NCI-H187 treated with DMSO at 0.1 percent for 48 hours (cell line): ENCODE data around the gene GRIK4.
"Not testable (repeated sequence)": the region's sequence is repeated elsewhere in the genome, so short reads cannot be mapped to it uniquely, and the experiment has no call there.

ENCODE experiments used
- DNase-seq: peaks from one replicate; lab custom pipeline; 2025; lab: John Stamatoyannopoulos, UW

The GRIK4 gene

GRCh38 chr11:120781486-120782120, 270.1 kb downstream of the GRIK4 start:
- DNase-seq = no peak

GRCh38 chr11:120784566-120785251, 273.2 kb downstream of the GRIK4 start:
- no peak for DNase-seq

- DNase-seq = no peak
Measured at GRCh38 chr11:120785576-120785975, 274.0 kb downstream of the GRIK4 start.

GRCh38 chr11:120786206-120786735, 274.7 kb downstream of the GRIK4 start:
- DNase-seq = no peak

- DNase-seq = not testable (repeated sequence)
Measured at GRCh38 chr11:120787224-120787623, 275.7 kb downstream of the GRIK4 start.

- no peak for DNase-seq
Measured at GRCh38 chr11:120789391-120789790, 277.8 kb downstream of the GRIK4 start.

- no peak for DNase-seq
Measured at GRCh38 chr11:120792306-120792705, 280.8 kb downstream of the GRIK4 start.

GRCh38 chr11:120793150-120793549, 281.6 kb downstream of the GRIK4 start:
- DNase-seq = no peak

GRCh38 chr11:120793806-120794479, 282.4 kb downstream of the GRIK4 start:
- no peak for DNase-seq

- no peak for DNase-seq
Measured at GRCh38 chr11:120794748-120795147, 283.2 kb downstream of the GRIK4 start.

- no peak for DNase-seq
Measured at GRCh38 chr11:120795185-120795584, 283.6 kb downstream of the GRIK4 start.

- no peak for DNase-seq
Measured at GRCh38 chr11:120797143-120797542, 285.6 kb downstream of the GRIK4 start.

- DNase-seq = no peak
Measured at GRCh38 chr11:120798854-120799253, 287.3 kb downstream of the GRIK4 start.

GRCh38 chr11:120800206-120800605, 288.7 kb downstream of the GRIK4 start:
- DNase-seq = no peak

- no peak for DNase-seq
Measured at GRCh38 chr11:120801801-120802689, 290.5 kb downstream of the GRIK4 start.

GRCh38 chr11:120805960-120806555, 294.5 kb downstream of the GRIK4 start:
- no peak for DNase-seq

- DNase-seq = no peak
Measured at GRCh38 chr11:120807414-120808150, 296.0 kb downstream of the GRIK4 start.

- no peak for DNase-seq
Measured at GRCh38 chr11:120808616-120809050, 297.1 kb downstream of the GRIK4 start.

- no peak for DNase-seq
Measured at GRCh38 chr11:120810251-120810650, 298.7 kb downstream of the GRIK4 start.

- DNase-seq = no peak
Measured at GRCh38 chr11:120811199-120811598, 299.7 kb downstream of the GRIK4 start.

- DNase-seq = no peak
Measured at GRCh38 chr11:120811731-120812130, 300.2 kb downstream of the GRIK4 start.
